ENCODE results near the gene CAPRIN2.

The CAPRIN2 gene, protein sequence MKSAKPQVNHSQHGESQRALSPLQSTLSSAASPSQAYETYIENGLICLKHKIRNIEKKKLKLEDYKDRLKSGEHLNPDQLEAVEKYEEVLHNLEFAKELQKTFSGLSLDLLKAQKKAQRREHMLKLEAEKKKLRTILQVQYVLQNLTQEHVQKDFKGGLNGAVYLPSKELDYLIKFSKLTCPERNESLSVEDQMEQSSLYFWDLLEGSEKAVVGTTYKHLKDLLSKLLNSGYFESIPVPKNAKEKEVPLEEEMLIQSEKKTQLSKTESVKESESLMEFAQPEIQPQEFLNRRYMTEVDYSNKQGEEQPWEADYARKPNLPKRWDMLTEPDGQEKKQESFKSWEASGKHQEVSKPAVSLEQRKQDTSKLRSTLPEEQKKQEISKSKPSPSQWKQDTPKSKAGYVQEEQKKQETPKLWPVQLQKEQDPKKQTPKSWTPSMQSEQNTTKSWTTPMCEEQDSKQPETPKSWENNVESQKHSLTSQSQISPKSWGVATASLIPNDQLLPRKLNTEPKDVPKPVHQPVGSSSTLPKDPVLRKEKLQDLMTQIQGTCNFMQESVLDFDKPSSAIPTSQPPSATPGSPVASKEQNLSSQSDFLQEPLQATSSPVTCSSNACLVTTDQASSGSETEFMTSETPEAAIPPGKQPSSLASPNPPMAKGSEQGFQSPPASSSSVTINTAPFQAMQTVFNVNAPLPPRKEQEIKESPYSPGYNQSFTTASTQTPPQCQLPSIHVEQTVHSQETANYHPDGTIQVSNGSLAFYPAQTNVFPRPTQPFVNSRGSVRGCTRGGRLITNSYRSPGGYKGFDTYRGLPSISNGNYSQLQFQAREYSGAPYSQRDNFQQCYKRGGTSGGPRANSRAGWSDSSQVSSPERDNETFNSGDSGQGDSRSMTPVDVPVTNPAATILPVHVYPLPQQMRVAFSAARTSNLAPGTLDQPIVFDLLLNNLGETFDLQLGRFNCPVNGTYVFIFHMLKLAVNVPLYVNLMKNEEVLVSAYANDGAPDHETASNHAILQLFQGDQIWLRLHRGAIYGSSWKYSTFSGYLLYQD

DNA sequence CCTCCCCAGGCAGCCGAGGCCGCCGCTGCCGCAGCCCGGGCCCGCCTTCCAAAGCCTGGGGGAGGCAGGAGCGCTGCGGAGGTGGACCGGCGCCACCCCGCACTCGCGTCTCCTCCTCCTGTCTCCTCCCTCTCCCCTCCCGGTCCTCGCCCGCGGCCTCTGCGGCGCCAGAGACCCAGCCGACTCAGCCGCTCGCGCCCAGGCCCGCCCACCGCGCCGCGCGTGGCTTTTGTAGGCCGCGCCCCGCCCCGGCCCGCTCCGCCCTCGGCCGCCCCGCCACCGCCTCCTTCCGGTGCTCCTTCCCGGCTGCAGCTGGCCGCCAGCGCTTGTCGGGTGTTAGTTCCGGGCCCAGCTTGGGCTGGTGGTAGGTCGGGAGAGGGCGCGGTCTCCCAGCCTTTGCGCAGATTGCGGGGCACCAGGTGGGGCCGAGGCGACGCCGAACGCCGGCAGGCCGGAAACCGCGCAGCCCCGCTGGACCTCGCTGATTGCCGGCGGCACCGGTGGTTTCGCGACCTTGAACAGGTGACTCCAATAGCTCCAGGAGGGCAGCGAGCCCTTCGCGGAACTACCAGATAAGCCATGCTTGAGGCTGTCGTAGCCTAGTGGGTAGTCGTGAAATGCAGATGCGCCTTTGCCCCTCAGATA is at the start of gene CAPRIN2:
CAPRIN2 (minus strand) TSS at position 202 of the 645 bp plus-strand sequence. CDS start 1,431 bp downstream, outside the sequence.
- DNase-seq: peak; percentile 92
- in situ Hi-C loops (cut with MboI; ENCODE audit: low pct_unique_long_range_greater_than_20kb, low sequenced_read_pairs): no loop called here

DNA sequence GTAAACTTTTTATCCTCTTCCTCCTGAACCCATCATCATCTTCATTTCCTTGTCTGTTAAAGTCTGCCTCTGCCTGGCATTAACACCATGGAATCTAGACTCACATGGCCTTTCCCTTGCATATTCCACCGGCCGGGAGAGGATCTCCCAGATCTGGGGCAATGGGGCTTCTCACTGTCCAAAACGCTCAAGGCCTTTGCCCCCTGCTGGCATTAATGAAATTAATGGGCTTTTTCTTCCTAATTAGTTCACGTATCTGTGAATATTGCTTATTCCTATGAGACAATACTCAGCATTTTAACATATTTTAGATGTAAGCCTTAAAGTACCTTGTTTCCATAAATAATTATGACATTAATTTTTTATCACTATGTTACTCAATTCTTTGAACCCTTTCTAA is 42.9 kb upstream of the CAPRIN2 start:
- in situ Hi-C loops (cut with MboI; ENCODE audit: low pct_unique_long_range_greater_than_20kb, low sequenced_read_pairs): no loop called here
- DNase-seq: no peak

DNA sequence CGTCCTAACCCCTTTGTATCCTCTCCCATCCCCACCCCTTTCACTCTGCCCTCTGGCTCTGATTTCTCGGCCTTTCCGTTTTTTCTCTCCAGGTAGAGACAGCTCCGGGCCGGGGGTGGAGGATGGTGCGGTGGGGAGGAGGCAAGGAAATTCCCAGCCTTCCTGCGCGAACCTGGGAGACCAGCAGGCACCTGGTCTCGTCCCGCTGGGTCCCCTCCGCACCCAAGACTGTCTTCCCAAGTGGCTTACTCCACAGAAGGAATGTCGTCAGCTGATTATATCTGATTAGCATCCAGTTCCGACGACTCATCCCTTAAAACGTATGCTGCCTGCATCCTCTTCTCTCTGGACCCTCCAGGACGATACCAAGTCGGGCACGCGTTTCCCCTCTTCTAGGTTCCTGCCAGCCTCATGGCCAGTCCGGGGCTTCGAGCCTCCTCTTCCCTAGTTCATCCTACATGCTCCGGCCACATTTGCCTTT is 42.2 kb upstream of the CAPRIN2 start:
- in situ Hi-C loops (cut with MboI; ENCODE audit: low pct_unique_long_range_greater_than_20kb, low sequenced_read_pairs): no loop called here
- no peak for DNase-seq

DNA sequence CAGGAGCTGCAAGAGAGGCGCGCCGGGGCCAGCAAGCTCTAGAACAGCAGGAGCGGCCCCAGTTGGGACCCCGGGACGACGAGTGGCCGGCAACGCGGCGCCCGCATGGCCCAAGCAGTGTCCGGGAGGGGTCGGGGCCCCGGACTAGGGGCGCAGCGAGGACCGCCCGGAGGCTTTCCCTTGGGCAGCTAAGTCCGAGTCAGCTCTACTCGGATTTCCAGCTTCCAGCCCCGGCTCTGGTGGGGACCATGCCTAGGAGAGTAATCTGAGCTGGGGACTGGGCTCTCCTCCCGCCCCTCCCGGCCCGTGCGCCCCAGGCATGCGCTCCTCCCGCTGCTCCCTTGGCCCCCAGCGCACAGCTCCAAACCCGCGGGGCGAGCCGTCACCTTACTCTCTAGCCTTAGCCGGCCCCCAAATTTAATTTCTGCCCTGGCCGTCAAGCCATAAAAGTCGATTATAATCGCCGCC is 41.6 kb upstream of the CAPRIN2 start:
- peak; percentile 8 for DNase-seq
- in situ Hi-C loops (cut with MboI; ENCODE audit: low pct_unique_long_range_greater_than_20kb, low sequenced_read_pairs): no loop called here

DNA sequence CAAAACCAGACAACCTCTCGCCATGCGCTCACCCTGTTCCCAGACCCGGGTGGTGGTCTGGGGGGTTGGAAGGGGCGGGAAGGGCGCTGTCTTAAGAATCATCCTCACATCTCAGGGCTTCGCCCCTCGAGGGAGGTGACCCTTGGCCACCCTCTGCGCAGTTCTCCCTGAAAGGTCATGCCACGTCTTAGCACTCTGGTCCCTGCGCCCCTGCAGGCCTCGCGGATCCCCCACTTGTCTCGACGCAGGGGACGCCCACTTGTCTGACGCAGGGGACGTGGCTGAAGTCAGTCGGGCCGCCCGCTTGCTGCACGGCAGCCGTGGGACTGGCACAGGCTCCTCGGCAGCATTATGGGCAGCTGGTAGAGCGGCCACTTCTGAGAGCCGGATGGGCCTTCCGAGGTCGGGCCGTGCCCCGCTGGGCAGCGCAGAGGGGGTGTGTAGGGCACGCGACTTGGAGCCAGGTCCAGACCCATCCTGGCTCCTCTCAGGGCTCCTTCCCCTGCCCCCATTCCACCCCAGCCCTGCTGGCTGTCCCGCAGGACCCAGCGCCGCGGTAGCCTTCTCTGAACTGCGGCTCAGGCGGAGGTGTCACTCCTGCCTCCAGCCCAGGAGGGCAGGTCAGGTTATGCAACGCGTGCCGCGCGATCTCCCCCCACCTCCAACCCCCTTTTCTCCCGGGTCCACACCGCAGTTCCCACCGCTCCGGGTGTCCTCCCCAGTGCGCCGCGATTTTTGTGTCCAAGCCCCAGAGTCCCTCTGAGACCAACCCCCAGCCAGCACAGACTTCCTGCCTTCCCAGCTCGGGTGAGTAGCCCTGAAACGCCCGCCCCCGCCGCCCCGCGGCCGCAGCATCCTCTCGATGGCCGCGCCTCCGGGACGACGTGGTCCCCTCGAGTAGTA is 40.9 kb upstream of the CAPRIN2 start:
- in situ Hi-C loops (cut with MboI; ENCODE audit: low pct_unique_long_range_greater_than_20kb, low sequenced_read_pairs): no loop called here
- peak; percentile 26 for DNase-seq

DNA sequence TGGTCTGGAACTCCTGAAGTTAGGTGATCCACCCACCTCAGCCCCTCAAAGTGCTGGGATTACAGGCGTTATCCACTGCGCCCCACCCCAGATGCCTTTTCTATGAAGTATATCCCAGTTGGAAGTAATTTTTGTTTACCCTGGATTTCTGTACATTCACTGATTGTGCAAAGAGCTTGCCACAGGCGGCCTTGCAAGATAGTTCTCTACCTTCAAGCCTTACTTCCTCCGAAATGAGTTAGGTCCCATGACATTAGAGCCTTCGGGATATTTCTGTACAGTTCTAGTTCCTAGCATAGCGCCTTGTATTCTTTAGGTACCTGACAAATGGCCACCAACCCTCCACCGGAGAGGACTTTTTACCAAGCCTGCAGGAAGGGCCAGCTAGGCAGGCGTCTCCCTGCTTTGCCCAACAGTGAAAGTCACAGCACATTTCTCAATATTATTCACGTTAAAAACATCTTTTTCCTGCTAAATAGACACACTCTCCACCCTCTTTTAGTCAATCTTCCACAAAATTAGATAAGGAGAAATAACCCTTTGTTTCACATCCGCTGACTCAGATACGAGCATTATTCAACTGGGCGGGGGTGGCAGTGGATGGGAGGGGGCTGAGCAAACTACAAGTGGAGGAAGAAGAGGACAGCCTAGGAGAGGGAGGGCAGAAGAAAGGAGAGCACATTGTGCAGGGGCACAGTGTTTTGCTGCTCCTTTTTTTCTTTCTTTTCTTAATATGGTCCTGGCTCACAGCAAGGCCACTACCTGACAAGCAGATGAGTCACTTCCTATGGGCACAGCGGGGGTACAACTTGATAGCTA is 40.0 kb upstream of the CAPRIN2 start:
- peak; percentile 35 for DNase-seq
- in situ Hi-C loops (cut with MboI; ENCODE audit: low pct_unique_long_range_greater_than_20kb, low sequenced_read_pairs): no loop called here

DNA sequence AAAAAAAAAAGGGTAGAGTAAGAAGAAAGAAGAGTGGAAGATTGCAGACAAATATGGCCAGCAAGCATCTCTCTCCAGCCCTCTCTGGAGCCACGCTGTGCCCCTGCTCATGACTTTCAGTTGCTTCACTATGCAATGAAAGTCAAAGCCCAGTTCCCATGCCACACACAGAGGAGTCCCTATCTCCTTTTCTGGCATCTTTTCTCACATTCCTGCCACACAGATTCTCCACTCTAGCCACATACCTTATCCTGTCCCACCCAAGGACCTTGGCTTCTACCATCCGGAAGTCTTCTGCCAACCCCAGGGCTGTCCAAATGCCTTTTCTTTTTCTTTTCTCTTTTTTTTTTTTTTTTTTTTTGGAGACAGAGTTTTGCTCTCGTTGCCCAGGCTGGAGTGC is 39.3 kb upstream of the CAPRIN2 start:
- no peak for DNase-seq
- in situ Hi-C loops (cut with MboI; ENCODE audit: low pct_unique_long_range_greater_than_20kb, low sequenced_read_pairs): no loop called here

DNA sequence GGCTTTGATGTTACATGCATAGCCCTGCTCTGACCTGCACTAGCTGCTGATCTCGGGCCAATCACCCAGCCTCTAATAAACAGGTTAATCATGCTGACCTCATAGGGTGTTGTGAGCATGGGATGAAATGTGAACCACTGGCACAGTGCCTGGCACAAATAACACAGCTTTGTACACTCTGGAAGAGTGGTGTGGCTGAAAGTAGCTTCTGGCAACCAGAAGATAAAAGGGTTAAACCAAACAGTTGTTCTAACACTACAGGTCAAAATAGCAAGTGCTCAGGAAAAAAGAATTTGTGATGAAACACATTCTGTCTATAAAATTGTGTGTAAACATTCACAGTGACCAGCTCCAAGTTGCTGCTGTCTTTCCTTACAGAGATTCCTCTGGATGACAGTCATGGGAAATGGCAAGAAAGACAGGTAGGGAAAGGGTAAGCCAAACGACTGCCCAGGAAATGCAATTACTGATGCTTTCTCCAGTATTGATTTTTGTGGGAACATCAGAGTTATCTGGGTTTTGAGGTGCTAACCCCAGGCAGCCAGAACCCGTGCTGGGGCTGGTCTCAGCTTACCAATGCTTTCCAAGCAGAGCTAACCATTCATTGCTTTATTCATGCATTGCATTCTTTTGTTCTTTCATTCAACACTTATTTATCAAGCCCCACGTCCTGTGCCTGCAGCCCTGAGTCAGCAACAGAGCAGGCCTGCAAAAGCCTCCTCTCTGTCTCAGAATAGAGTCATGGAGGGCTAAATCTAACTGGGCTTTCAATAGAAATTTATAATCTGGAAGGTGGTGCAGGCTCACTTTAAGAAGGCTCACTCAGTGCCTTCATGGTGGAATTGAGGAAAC is 38.1 kb upstream of the CAPRIN2 start:
- no peak for DNase-seq

DNA sequence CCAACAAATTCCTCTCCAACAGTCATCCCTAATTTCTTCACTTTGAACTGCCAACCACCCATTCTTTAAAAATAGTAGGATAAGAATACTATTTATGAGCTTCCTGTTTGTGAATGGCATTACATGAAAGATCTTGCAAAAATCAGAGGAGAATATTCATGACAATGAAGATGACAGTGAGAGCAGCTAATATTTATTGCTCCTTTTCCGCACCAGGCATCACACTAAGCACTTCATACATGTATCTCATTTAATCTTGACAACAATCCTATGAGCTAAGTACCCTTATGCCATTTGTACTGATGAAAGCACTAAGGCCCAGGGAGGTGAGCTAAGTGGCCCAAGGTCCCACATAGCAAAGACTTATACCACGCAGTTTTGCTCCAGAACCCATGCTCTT is 37.3 kb upstream of the CAPRIN2 start:
- no peak for DNase-seq
- in situ Hi-C loops (cut with MboI; ENCODE audit: low pct_unique_long_range_greater_than_20kb, low sequenced_read_pairs): no loop called here

More for the DNA sequence above, 38.1 kb upstream of the CAPRIN2 start:
- in situ Hi-C loops (cut with MboI; ENCODE audit: low pct_unique_long_range_greater_than_20kb, low sequenced_read_pairs): no loop called here

DNA sequence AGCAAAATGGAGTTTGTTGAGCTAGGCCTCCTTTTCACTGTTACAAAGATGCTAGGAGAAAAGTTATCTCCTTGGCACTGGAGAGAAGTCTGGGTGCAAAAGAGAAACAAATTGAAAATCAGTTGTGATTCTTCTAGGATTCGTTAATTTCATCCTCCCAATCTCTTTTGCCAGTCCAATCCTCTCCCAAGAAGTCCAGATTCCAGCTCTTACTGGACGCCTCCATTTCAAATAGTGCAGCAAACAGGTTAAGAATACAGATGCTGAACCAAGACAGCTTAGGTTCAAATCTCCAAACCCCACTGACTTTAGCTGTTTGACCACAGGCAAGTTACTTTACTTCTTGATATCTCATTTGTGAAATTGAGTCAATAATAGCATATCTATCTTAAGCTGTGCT is 34.0 kb upstream of the CAPRIN2 start:
- no peak for DNase-seq
- in situ Hi-C loops (cut with MboI; ENCODE audit: low pct_unique_long_range_greater_than_20kb, low sequenced_read_pairs): no loop called here

DNA sequence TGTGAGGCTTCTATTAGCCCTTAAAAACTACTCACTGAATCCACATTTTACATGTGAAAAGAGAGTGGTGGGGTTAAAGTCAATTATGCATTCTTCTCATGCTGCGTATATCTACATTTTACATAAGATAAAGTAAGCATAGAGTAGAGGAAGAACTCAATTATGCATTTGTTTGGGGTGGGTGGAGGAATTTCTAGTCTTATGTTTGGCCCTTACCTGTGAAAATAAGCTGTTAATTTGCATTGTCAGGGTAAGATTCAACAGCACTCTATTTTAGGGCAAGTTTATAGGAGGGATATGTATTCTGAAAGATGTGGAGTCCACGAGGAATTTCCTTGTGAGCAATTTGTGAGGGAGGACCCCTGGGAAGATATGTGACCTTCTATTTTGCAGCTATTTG is 30.9 kb upstream of the CAPRIN2 start:
- in situ Hi-C loops (cut with MboI; ENCODE audit: low pct_unique_long_range_greater_than_20kb, low sequenced_read_pairs): no loop called here
- DNase-seq: no peak

DNA sequence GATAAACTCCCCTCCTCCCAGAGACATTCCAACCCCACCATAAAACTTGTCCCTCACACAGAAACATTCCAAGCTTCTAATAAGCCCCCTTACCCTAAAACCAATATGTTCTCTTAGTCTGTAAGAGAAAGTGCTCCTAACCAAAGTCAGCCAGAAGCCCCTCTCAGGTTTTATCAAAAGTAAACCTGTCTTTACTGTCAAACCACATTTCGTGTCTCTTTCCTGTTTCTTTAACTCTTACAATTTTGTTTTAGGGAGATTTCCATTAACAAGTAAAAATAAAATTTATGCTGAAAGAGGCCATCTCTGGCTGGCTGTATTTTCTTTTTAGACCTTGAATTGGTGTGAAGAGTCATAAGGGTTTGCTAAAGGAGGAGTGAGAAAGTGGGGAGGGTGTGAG is 29.8 kb upstream of the CAPRIN2 start:
- in situ Hi-C loops (cut with MboI; ENCODE audit: low pct_unique_long_range_greater_than_20kb, low sequenced_read_pairs): no loop called here
- DNase-seq: no peak

DNA sequence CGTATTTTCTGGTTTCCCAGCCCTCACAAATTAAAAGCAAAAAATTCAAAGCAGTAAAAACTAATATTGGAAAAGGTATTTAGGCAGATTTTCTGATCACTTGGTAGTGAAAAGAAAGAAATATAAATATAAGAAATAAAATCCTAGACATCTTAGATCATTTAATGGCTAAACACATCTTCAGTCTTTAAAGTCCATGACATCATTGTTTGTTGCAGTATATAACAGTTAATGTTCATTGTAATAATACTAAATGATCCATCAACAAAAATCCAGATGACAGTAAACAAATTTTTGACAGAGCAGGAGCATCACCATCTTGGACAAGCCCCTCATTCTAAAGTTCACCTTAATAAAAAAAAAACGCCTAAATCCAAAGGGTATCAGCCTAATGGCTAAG is 29.2 kb upstream of the CAPRIN2 start:
- in situ Hi-C loops (cut with MboI; ENCODE audit: low pct_unique_long_range_greater_than_20kb, low sequenced_read_pairs): no loop called here
- no peak for DNase-seq

DNA sequence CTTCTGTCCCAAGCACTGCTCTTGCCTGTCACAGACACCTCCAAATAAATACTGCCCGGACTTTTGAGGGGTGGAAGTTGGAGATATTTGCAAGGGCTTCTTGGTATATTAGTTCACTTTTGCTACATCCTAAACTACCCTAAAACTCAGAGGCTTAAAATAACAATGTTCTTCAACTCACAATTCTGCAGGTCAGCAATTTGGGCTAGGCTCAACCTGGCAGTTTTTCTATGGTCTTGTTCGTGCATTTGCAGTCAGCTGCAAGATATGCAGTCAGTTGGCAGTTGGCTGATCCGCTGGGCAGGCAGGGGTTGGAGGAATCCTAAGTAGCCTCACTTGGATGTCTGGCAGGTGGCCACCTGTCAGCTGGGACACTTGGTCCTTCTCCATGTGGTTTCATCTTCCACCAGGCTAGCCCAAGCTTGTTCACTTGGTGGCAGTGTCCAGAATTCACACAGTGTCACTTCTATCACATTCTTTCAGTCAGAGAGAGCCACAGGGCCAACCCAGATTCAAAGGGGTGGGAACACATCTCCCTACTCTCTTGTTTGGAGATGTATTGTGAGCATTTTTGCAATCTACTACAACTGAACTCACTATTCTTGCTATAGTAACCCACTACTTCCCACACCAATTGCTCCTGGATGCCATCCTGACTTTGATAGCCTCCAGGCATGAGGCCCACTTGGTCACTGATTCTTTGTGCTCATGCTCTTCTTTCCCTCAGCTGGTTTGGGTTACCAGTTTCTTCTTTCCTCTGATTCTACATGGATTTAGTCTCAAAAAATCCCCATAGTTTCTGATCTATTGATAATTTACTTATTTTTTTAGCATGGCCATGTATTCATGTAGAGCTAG is 27.8 kb upstream of the CAPRIN2 start:
- no peak for DNase-seq
- in situ Hi-C loops (cut with MboI; ENCODE audit: low pct_unique_long_range_greater_than_20kb, low sequenced_read_pairs): no loop called here

DNA sequence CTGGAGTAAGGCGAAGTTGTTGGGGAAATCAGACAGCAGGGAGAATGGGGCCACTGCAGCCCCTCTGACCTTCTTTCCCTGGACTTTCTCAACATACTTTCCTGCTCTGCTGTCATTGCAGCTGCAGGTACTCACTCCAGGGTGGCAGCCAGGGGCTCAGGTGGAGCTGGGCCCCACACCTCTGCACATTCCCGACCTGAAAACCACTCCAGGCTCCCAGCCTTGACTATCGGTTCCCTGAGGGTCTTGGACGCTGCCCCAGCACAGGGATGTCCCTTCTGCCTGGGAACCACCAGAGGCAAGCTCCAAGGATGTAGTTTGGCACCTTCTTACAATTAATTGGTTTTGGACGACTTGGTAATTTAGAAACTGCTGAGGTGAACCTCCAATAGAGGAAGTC is 24.8 kb upstream of the CAPRIN2 start:
- DNase-seq: no peak
- in situ Hi-C loops (cut with MboI; ENCODE audit: low pct_unique_long_range_greater_than_20kb, low sequenced_read_pairs): no loop called here

DNA sequence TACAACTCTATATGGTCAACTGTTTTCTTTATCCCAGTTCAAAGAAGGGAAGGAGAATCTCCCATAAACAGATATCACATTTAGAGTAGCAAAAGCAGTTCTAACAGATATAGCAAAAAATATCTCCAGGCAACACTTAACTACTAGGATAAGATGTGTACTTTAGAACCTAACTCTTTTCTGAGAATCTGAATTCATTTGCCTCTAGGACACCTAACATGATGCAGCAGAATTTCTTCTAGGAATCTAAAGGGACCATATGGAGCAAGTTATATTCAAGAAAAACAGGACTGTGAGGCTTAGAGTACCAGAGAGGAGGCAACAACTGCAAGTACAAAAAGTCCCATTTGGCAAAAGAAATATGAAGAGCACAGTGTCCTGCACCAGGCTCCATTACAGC is 24.4 kb upstream of the CAPRIN2 start:
- DNase-seq: no peak
- in situ Hi-C loops (cut with MboI; ENCODE audit: low pct_unique_long_range_greater_than_20kb, low sequenced_read_pairs): no loop called here
